ENCODE results near the gene FHOD3.

DNA sequence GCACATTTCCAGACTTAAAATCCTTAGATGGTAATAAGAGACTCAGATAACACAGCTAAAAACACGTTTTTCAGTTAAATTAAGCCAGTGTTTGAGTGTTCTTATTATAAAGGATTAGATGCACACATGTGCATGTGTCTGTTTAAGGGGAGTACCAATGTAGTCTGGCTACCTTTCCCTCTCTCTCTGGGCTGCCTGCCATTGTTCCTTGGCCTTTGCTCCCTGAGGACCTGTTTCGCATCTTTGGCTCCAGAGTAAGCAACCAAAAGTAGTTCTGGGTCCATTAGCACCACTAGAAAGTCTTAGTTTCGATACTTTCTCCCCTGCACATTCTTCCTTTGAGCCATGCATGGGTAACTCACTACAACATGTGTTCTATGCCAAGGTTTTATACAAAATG lies 303.0 kb downstream of the FHOD3 start:
- TF ChIP-seq, protein P1, sequence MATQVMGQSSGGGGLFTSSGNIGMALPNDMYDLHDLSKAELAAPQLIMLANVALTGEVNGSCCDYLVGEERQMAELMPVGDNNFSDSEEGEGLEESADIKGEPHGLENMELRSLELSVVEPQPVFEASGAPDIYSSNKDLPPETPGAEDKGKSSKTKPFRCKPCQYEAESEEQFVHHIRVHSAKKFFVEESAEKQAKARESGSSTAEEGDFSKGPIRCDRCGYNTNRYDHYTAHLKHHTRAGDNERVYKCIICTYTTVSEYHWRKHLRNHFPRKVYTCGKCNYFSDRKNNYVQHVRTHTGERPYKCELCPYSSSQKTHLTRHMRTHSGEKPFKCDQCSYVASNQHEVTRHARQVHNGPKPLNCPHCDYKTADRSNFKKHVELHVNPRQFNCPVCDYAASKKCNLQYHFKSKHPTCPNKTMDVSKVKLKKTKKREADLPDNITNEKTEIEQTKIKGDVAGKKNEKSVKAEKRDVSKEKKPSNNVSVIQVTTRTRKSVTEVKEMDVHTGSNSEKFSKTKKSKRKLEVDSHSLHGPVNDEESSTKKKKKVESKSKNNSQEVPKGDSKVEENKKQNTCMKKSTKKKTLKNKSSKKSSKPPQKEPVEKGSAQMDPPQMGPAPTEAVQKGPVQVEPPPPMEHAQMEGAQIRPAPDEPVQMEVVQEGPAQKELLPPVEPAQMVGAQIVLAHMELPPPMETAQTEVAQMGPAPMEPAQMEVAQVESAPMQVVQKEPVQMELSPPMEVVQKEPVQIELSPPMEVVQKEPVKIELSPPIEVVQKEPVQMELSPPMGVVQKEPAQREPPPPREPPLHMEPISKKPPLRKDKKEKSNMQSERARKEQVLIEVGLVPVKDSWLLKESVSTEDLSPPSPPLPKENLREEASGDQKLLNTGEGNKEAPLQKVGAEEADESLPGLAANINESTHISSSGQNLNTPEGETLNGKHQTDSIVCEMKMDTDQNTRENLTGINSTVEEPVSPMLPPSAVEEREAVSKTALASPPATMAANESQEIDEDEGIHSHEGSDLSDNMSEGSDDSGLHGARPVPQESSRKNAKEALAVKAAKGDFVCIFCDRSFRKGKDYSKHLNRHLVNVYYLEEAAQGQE (IDR thresholded peaks at IDR 0.05; ENCODE audit: insufficient read depth in 1 of 2, low read depth in 2 of 2, low read length in 2 of 2) = no peak
- no peak for TF ChIP-seq POLR2AphosphoS5 (IDR thresholded peaks at IDR 0.05; ENCODE audit: low read depth, low read length)

Measured in PFSK-1 (cell line).